SIG-M5 treated with dmso at 0.1 percent for 504 hours (cell line): ENCODE measurements around the gene MARS2.
"Not testable (repeated sequence)": the region's sequence is repeated elsewhere in the genome, so short reads cannot be mapped to it uniquely, and the experiment has no call there.

Experiments used
- DNase-seq: peaks from one replicate; lab custom pipeline; 2025; ENCODE audit not compliant: unreplicated experiment; lab: John Stamatoyannopoulos, UW

MARS2 gene

GRCh38 chr2:197705121-197705911 lies at the start of gene MARS2:
MARS2 (plus strand) TSS chr2:197705369; CDS start chr2:197705406, 37 bp downstream.
- DNase-seq: peak; percentile 86

- DNase-seq: no peak
Measured at GRCh38 chr2:197657562-197657961, 47.6 kb upstream of the MARS2 start.

DNA sequence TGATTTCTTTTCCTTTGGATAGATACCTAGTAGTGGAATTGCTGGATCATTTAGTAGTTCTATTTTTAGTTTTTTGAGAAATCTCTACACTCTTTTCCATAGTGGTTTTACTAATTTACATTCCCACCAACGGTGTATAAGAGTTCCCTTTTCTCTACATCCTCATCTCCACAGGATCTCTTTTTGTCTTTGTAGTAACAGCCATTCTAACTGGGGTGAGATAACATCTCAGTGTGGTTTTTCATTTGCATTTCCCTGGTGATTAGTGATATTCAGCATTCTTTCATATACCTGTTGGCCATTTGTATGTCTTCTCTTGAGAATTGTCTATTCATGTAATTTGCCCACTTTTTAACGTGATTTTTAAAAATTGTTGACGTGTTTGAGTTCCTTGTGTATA lies 43.5 kb upstream of the MARS2 start:
- DNase-seq: no peak

- DNase-seq: no peak
Measured at GRCh38 chr2:197666277-197666676, 38.9 kb upstream of the MARS2 start.

GRCh38 chr2:197668296-197668695 lies 36.9 kb upstream of the MARS2 start:
- no peak for DNase-seq

GRCh38 chr2:197669077-197669476 lies 36.1 kb upstream of the MARS2 start:
- DNase-seq: no peak

- DNase-seq: no peak
Measured at GRCh38 chr2:197672371-197672893, 32.7 kb upstream of the MARS2 start.

GRCh38 chr2:197673106-197673505 lies 32.1 kb upstream of the MARS2 start:
- no peak for DNase-seq

- DNase-seq: no peak
Measured at GRCh38 chr2:197673606-197674005, 31.6 kb upstream of the MARS2 start.

DNA sequence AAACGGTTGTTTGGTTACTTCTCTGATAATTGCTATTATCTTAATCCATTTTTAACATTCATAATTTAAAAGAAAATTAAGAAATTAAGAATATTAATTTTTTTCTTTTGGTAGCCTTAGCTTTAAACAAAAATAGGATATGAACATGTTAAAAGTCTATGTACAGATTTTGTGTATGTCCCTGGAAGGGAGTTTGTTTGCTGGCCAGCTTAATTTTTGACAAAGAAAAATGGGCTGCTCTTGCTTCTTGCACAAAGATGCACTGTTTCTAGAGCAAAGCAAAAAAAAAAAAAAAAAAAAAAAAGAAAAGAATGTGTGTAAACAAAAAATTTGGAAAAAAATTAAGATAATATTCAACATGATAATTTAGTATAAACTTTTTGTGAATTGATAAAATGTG lies 31.1 kb upstream of the MARS2 start:
- no peak for DNase-seq

GRCh38 chr2:197674591-197674990 lies 30.6 kb upstream of the MARS2 start:
- no peak for DNase-seq

GRCh38 chr2:197675246-197675645 lies 29.9 kb upstream of the MARS2 start, which contains the start of gene RFTN2:
RFTN2 (minus strand) TSS chr2:197675587; CDS start chr2:197675458, 129 bp downstream.
- DNase-seq: no peak

DNA sequence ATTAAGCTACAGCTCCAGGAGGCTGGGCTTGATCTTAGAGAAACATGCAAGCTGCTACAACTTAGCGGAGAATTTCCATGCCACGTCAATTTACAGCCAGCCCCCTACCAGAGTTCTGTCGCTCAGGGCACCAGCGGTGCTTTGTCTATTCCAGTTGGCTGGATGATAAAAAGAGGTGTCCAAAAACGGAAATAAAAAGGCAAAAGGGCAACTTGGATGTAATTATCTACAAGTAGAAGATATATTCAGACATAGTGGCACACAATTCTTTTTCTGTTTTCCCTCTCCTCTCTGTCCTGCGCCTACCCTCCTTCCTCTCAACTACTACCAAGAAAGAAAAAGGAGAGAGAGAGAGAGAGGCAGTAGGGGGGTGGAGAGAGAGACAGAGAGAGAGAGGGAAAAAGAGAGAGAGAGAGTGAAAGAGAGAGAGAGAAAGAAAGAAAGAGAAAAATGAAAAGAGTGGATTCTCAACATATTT lies 29.4 kb upstream of the MARS2 start:
- no peak for DNase-seq

DNA sequence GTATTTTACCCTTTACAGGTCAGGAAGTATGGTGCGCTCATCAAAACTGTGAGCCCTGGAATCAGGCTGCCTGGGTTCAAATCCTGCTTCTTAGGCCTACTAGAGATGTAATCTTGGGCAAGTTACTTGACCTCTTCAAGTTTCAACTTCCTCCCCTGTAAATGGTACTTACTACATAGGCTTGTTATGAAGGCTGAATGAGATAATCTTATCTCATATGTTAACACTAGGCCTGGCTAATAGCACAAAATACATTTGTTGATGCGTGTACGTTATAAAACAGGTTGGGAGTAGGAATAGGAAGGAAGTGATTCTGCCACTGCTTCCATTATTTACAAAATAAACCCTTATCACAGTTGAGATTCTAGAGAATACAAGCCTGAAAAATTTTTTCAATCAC lies 28.1 kb upstream of the MARS2 start:
- DNase-seq: no peak

DNA sequence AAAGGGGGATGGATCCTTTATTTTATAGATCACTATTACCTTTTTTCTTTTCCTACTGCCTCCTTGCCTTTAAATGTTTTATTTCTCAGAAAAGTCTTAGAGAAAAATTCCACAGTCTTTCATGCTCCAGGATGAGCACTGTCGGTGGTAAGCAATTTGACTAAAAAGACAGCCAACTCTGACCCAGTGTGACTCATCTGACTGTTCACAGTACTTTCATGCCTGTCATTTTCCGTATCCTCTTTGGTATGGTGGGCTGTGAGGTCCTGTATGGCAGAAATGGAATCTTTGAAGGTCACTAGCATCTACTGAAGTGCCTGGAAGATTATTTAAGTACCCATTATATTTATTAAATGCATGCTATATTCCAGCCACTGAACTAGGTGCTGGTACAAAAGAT lies 27.7 kb upstream of the MARS2 start:
- DNase-seq: no peak

DNA sequence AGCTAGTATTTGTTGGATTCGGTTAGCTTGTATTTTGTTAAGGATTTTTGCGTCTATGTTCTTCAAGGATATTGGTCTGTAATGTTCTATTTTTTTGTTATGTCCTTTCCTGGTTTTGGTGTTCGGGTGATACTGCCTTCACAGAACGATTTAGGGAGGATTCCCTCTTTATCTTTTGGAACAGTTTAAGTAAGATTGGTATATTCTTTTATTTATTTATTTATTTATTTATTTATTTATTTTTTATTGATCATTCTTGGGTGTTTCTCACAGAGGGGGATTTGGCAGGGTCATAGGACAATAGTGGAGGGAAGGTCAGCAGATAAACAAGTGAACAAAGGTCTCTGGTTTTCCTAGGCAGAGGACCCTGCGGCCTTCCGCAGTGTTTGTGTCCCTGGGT lies 10.0 kb upstream of the MARS2 start:
- not testable (repeated sequence) for DNase-seq

GRCh38 chr2:197695971-197696370 lies 9.2 kb upstream of the MARS2 start:
- not testable (repeated sequence) for DNase-seq

DNA sequence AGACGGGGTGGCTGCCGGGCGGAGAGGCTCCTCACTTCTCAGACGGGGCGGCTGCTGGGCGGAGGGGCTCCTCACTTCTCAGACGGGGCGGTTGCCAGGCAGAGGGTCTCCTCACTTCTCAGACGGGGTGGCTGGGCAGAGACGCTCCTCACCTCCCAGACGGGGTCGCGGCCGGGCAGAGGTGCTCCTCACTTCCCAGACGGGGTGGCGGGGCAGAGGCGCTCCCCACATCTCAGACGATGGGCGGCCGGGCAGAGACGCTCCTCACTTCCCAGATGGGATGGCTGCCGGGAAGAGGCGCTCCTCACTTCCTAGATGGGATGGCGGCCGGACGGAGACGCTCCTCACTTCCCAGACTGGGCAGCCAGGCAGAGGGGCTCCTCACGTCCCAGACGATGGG lies 8.6 kb upstream of the MARS2 start:
- not testable (repeated sequence) for DNase-seq

- not testable (repeated sequence) for DNase-seq
Measured at GRCh38 chr2:197699724-197700123, 5.4 kb upstream of the MARS2 start.

- no peak for DNase-seq
Measured at GRCh38 chr2:197700960-197701359, 4.2 kb upstream of the MARS2 start.

GRCh38 chr2:197704434-197705120 lies 592 bp upstream of the MARS2 start:
- DNase-seq: no peak
